Stimulated activated CD8-positive, alpha-beta memory T cell treated with anti-CD3 and anti-CD28 coated beads, Interleukin-4, amount 100 ng/mL, for 4 hours (primary cell): ENCODE results near the gene C14orf39.

Experiments
- DNase-seq, 2 donors: peaks; one replicate each; pipeline ENCODE4 v3.0.0-alpha.2; 2020; ENCODE audit warnings: low read depth in 2 of 2, low spot score in 1 of 2

Gene C14orf39

DNA sequence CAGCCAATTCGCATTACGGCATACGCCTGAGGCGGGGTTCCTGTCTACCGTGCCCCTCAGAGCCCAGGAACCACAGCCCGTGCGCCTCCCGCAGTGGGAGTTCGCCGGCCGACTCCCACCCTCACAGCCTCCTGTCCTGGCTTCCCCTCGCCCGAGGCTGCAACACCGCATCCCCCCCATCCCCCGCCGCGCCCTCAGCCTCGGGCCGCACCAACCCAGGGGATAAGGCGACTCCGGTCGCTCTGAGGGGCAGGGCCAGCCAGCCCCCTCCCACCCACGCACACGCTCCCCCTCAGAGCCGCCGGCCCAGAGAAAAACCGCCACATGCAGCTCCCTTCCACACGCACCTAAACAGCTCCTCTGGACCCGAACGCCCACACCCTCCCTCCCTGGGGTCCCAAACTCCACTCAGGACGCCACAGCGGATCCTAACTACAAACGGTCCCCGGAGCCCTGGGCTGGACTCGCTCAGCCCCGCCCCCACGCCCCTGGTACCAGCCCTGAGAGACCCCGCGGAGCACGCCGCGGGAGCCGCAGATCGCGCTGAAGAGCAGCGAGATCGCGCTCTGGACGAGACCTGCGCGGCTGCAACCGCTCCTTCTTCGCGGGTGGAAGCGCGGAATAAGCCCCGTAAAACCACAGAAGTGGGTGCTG, at the start of gene C14orf39:
C14orf39 (minus strand) TSS at position 466 of the 654 bp plus-strand sequence. CDS start 985 bp downstream, outside the sequence.
- no peak for DNase-seq

- DNase-seq, result no peak
These were observed 46.6 kb upstream of the C14orf39 start for GRCh38 chr14:60532442-60532841.

DNA sequence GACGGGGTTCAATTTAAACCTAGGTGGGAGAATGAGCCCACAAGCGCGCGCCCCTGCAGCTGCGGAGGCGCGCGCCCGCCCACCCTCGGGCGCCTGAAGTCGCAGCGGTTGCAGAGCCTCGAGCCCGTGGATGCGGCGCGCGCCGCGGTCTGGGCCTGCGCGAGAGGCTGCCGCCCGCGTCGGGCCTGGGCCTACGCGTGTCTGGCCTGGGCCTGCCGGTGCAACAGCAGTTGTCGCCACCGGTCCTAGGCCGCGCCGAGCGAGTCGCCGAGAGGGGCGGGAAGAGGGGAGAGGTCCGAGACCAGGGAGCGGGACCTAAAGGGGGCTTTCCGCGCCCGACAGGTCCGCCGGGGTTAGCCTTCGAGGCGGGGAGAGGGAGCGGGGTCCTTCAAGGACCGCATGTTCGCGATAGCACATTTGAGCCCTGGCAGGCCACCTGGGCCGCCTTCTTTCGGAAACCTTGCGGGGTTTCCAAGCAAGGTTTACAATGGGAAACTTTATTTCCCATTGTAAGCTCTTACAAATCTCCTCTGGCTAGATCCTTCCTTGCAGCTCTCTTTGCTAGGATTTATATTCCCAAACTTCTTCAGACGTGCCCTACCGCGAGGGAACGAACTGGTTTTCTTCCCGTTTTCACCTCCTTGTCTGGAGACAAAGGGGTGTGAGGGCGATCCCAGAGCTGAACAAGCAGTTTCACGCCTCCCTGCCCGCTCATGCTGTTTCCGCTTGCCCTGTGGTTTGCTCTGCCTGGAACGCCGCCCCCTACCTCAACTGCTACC, 29.8 kb upstream of the C14orf39 start:
- DNase-seq, result no peak

DNA sequence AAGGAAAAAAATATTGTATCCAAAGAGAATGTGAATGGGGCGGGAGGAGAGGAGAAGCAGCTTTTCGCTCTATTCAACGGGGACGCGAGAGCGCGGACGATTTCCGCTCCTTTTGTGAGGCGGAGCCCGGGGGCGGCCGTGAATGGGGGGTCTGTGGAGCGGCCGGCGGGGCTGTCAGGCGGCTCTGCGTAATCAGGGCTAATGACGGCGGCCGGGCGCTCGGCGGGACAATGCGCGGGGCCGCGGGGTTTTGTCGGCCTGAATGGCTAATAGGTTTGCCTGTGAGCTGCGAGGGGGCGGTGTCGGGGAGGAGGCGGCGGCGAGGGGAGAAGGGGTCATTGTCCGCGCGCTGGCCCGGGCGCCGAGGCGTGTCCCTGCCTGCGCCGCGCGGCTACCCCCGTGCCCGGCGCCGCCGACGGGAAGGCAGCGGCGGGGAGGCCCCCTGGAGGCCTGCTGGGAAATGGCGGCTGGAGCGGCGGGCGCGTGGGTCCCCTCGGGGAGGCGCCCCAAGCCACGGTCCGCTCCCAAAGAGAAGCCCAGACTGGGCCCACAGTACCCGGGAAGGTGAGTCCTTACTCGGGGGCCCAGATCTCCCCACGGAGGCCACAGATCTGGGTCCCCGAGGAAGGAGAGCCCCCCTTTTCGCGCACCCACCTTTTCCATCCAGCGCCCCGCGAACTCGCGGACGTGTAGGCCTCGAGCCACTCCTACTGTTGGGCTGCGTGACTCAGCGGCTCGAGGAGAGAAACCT, 29.1 kb upstream of the C14orf39 start:
- no peak for DNase-seq

GRCh38 chr14:60514378-60514740, 28.5 kb upstream of the C14orf39 start:
- DNase-seq, result no peak

- DNase-seq, result no peak
These were observed 27.2 kb upstream of the C14orf39 start for GRCh38 chr14:60512973-60513571.

GRCh38 chr14:60512126-60512525, 26.3 kb upstream of the C14orf39 start:
- no peak for DNase-seq

GRCh38 chr14:60510951-60511599, 25.2 kb upstream of the C14orf39 start:
- no peak for DNase-seq

DNA sequence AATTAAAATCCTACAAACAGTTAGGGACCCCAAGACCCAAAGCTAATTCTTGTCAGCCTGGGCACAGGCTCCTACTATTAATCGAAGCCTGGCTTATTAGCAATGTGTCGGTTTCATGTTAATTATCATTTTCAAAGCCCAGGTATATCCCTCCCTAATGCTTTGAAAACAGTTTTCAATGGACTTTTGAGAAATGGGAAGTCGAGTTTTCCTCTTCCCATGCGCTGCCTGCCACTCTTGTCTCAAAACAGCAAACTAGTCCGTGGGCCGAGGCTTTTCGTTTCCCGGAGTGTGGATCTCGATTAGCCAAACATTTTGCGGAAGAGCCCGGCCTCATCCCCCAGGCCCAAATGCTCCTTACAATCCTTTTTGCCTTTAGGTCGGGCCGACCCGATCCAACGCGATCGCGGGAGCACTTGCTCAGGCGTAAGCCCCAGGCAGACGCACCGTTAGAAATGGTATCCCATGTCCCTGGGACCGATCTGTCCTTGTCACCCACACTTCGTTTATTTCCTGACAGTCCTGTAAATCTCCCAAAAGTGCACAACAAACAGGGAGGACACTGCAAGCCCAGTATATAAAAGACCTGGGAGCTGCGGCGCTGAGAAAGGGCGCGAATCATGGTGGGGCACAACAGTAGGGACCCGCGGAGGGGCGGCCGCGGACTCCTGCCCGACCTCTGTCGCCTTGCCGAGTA, 24.5 kb upstream of the C14orf39 start:
- no peak for DNase-seq

GRCh38 chr14:60509438-60510253, 23.8 kb upstream of the C14orf39 start:
- no peak for DNase-seq

- no peak for DNase-seq
These were observed 23.0 kb upstream of the C14orf39 start, which contains the start of gene SIX6 for GRCh38 chr14:60508707-60509437. SIX6 (plus strand) TSS chr14:60509146; CDS start chr14:60509399, 253 bp downstream.

DNA sequence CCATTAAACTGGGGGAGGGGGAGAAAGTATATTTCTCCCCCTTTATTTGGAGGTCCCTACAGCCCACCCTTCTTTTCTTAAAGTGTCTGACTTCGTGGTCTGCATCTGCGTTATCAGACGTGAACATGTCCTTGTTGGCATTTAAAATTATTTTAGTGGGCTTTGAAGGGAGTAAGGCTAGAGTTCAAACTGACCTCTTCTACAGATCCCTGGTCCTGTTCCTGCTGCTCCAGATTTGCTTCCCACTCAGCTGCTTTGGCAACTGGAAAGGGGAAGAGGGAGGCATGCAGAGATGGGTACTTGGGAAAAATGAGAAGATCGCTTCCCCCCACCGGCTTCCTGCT, 22.5 kb upstream of the C14orf39 start:
- no peak for DNase-seq

- DNase-seq, result no peak
These were observed 21.3 kb upstream of the C14orf39 start for GRCh38 chr14:60506985-60507829.

DNA sequence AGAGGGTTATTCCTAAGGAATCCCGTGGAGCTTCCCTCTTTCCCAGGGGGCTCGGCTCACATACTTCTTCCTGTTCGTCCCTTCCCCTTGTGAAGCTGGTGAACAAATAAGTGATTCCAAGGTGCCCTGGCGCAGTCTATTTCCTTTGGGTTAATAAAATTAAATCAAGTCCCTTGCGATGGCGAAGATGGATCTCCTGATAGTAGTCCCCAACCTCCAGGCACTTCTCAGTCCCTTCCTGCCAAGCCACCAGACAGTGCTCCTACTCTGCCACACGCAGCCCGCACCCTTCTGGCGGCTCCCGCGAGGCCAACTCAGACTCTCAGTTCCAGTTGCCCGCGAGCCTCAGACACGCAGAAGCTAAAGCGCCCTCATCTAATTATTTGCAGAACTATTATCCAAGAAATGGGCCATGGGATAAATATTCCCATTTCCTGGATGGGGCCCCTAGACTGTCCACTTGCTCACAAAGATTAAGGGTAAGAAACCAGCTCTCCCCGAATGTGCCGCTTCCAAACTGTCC, 20.7 kb upstream of the C14orf39 start:
- DNase-seq, result no peak

- no peak for DNase-seq
These were observed 20.1 kb upstream of the C14orf39 start for GRCh38 chr14:60506010-60506409.

DNA sequence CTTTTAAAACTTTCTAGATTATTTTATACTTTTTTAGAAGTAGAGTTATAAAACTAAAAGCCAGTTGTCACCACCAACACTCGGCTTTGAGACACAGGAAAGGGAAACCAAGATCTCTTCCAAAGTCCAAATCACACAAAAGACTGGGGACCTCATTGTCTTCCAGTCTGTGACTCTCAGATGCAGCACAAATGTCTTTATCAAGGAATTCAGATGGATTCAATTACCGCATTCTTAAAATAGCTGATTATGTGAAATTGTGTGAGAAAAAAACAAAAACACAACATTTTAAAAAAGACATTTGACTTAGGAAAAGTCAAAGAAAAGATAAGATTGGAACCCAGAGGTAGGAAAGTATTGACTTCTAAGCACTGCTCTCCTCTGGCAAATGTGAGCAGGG, 19.6 kb upstream of the C14orf39 start:
- DNase-seq, result no peak

- no peak for DNase-seq
These were observed 16.7 kb upstream of the C14orf39 start for GRCh38 chr14:60502541-60502940.

GRCh38 chr14:60495946-60496345, 10.1 kb upstream of the C14orf39 start:
- no peak for DNase-seq
